Measurements from ENCODE around the gene BTN3A1.

- TF ChIP-seq CTCF (IDR thresholded peaks at IDR 0.05) (no peak), EP300 (IDR thresholded peaks at IDR 0.05) (no peak)
These were observed 52.6 kb downstream of the BTN3A1 start for GRCh38 chr6:26454631-26455030.

Measured in sigmoid colon (tissue), 4 donors.